SK-N-SH (cell line): ENCODE data around the gene NKAIN4. TPM values are rescaled to one million over a fixed set of nuclear protein-coding genes. Genes with fewer than 3 reads are reported as not detected.

Experiments used
- CTCF ChIA-PET: fragments of 300-600, 350-600 bp; formaldehyde crosslinking; extraction: SDS; loops from one replicate; lab custom pipeline; 2021; lab: Yijun Ruan, JAX
- POLR2A ChIA-PET: fragments of 350-600 bp; sonication (Branson Sonifier 250); formaldehyde crosslinking; extraction: SDS; loops from one replicate; lab custom pipeline; 2020; ENCODE audit warnings: antibody characterized with exemption, inconsistent platforms; lab: Yijun Ruan, JAX
- DNase-seq: peaks from one replicate; pipeline ENCODE4 v3.0.0; 2012
- H2AFZ ChIP-seq: fragments of 200-600 bp; sonication (generic); 2 replicates; pipeline ENCODE4 v1.8.1; 2016; ENCODE audit warnings: antibody characterized with exemption, mild to moderate bottlenecking, low read depth
- H3F3A ChIP-seq: fragments of 200-600 bp; sonication (generic); replicated peaks from 2 replicates; pipeline ENCODE3; 2016; ENCODE audit warnings: antibody characterized with exemption, mild to moderate bottlenecking; ENCODE audit not compliant: insufficient read depth
- H3K27ac ChIP-seq, 2 experiments: fragments of 200-500 bp in 1 of 2; fragments of 200-600 bp in 1 of 2; sonication (Bioruptor generic) in 1 of 2; sonication (generic), shearing (Covaris generic) in 1 of 2; 2 replicates each; pipeline versions ENCODE4 v1.5.1 to v1.6.1; 2014 to 2016; ENCODE audit warnings: low read depth in 2 of 2, inconsistent platforms in 1 of 2, low read length in 1 of 2, mild to moderate bottlenecking in 1 of 2, mixed read lengths in 1 of 2
- H3K27me3 ChIP-seq: fragments of 200-600 bp; sonication (generic), shearing (Covaris generic); 2 replicates; pipeline ENCODE4 v1.6.1; 2016; ENCODE audit warnings: mixed run types; ENCODE audit not compliant: insufficient read depth
- H3K36me3 ChIP-seq, 2 experiments: fragments of 200-500 bp in 1 of 2; fragments of 200-600 bp in 1 of 2; sonication (Bioruptor generic) in 1 of 2; sonication (generic) in 1 of 2; replicated peaks in 1 of 2; 2 replicates each; pipeline versions ENCODE3 to v1.5.1; 2014 to 2016; ENCODE audit warnings: low read length in 1 of 2, mild to moderate bottlenecking in 1 of 2; ENCODE audit not compliant: insufficient read depth in 2 of 2, control insufficient read depth in 1 of 2
- H3K4me1 ChIP-seq, 2 experiments: fragments of 200-500 bp in 1 of 2; fragments of 200-600 bp in 1 of 2; sonication (Bioruptor generic) in 1 of 2; sonication (generic), shearing (Covaris generic) in 1 of 2; 2 replicates each; pipeline versions ENCODE4 v1.5.1 to v1.6.1; 2014 to 2016; ENCODE audit warnings: low read depth in 1 of 2, low read length in 1 of 2, mixed run types in 1 of 2; ENCODE audit not compliant: insufficient read depth in 2 of 2, control insufficient read depth in 1 of 2
- H3K4me2 ChIP-seq: fragments of 200-600 bp; sonication (generic), shearing (Covaris generic); 2 replicates; pipeline ENCODE4 v1.6.1; 2017; ENCODE audit warnings: mixed run types
- H3K4me3 ChIP-seq, 2 experiments: fragments of 200-500 bp in 1 of 2; fragments of 200-600 bp in 1 of 2; sonication (Bioruptor generic) in 1 of 2; sonication (generic), shearing (Covaris generic) in 1 of 2; 2 replicates each; pipeline versions ENCODE4 v1.5.1 to v1.8.1; 2014 to 2016; ENCODE audit warnings: low read depth in 2 of 2, inconsistent platforms in 1 of 2, low read length in 1 of 2, mild to moderate bottlenecking in 1 of 2, mixed read lengths in 1 of 2, moderate library complexity in 1 of 2
- H3K79me2 ChIP-seq: fragments of 200-600 bp; sonication (generic); 2 replicates; pipeline ENCODE4 v1.8.1; 2017; ENCODE audit warnings: mild to moderate bottlenecking; ENCODE audit not compliant: insufficient read depth
- H3K9ac ChIP-seq: fragments of 200-600 bp; sonication (generic); 2 replicates; pipeline ENCODE4 v1.6.1; 2017; ENCODE audit warnings: mixed run types
- H3K9me2 ChIP-seq: fragments of 200-600 bp; sonication (generic); 2 replicates; pipeline ENCODE4 v1.6.1; 2017; ENCODE audit warnings: mixed run types
- H3K9me3 ChIP-seq: fragments of 200-600 bp; sonication (generic); 2 replicates; pipeline ENCODE4 v1.6.1; 2017; ENCODE audit warnings: mixed run types, mild to moderate bottlenecking, moderate library complexity
- H4K20me1 ChIP-seq: fragments of 200-600 bp; sonication (generic); 2 replicates; pipeline ENCODE4 v1.6.1; 2017; ENCODE audit warnings: mild to moderate bottlenecking, mixed run types; ENCODE audit not compliant: insufficient read depth
- FOSL2 ChIP-seq: IDR thresholded peaks from 2 replicates; pipeline ENCODE4 v1.4.0; 2012; ENCODE audit warnings: low read depth, mild to moderate bottlenecking, moderate library complexity, borderline replicate concordance
- GABPA ChIP-seq: IDR thresholded peaks from 2 replicates; pipeline ENCODE4 v1.4.0; 2012; ENCODE audit warnings: low read depth, mild to moderate bottlenecking
- POLR2AphosphoS5 ChIP-seq: IDR thresholded peaks from 2 replicates; pipeline ENCODE4 v1.6.1; 2012; ENCODE audit warnings: low read depth, low read length
- USF1 ChIP-seq: IDR thresholded peaks from 2 replicates; pipeline ENCODE4 v1.4.0; 2012; ENCODE audit warnings: low read depth, borderline replicate concordance
- YY1 ChIP-seq: IDR thresholded peaks from 2 replicates; pipeline ENCODE4 v1.4.0; 2012; ENCODE audit warnings: low read depth, mild to moderate bottlenecking
- WGBS: methylation state at CpG from one replicate; pipeline ENCODE4 v1.1.6; 2017; ENCODE audit warnings: low lambda C conversion rate; 5-methylcytosine and 5-hydroxymethylcytosine counted together
- polyA plus RNA-seq, 3 experiments: library from polyadenylated mRNA; depleted of rRNA; stranded (reverse); fragments of >200 nt; gene quantifications; 2 replicates each; pipeline ENCODE4 v1.2.3, GENCODE V29; 2012
- TF ChIP-seq, protein P1 (sequence below): fragments of 200-600 bp; sonication (generic); IDR thresholded peaks from 2 replicates; pipeline ENCODE4 v1.6.1; 2017; ENCODE audit warnings: antibody characterized with exemption, mild to moderate bottlenecking, moderate library complexity

Gene NKAIN4
- polyA plus RNA-seq, 1 of the 3 experiments (the other 2 are of a cell fraction), result not detected

- H3K27ac ChIP-seq, result no peak overlapping the region
- ChIA-PET POLR2A (no interaction called here), CTCF (interaction anchor here (1.6 to 2.2 kb wide), 2 partner anchors 11 to 14 kb away, joined by 6 to 8 read pairs; no protein-coding TSS in a partner anchor)
- H3K27me3 ChIP-seq, result no peaks in the 10 kb centered on the region
- H2AFZ ChIP-seq, result no peak overlapping the region
- no peak overlapping the region for H3K4me2 ChIP-seq
- H3K4me3 ChIP-seq, result no peak overlapping the region
- peaks cover 32% of the 10 kb centered on the region for H3K79me2 ChIP-seq
- peaks cover 2 to 6% of the 10 kb centered on the region in 2 experiments; a peak in 2 of 4 replicates for H3K4me1 ChIP-seq
- no peaks in the 10 kb centered on the region for H3K9me3 ChIP-seq
- H3F3A ChIP-seq, result no peaks in the 10 kb centered on the region
- no peak for DNase-seq
- peaks cover 48% of the 10 kb centered on the region for H4K20me1 ChIP-seq
- H3K9ac ChIP-seq, result no peak overlapping the region
- no peaks in the 10 kb centered on the region for H3K9me2 ChIP-seq
- peaks cover 13% of the 10 kb centered on the region in 2 experiments for H3K36me3 ChIP-seq
- WGBS, result 81% methylated on average over 13 of the region's 14 CpGs
- TF ChIP-seq POLR2AphosphoS5 (no peak), FOSL2 (no peak)
- TF ChIP-seq, protein P1, sequence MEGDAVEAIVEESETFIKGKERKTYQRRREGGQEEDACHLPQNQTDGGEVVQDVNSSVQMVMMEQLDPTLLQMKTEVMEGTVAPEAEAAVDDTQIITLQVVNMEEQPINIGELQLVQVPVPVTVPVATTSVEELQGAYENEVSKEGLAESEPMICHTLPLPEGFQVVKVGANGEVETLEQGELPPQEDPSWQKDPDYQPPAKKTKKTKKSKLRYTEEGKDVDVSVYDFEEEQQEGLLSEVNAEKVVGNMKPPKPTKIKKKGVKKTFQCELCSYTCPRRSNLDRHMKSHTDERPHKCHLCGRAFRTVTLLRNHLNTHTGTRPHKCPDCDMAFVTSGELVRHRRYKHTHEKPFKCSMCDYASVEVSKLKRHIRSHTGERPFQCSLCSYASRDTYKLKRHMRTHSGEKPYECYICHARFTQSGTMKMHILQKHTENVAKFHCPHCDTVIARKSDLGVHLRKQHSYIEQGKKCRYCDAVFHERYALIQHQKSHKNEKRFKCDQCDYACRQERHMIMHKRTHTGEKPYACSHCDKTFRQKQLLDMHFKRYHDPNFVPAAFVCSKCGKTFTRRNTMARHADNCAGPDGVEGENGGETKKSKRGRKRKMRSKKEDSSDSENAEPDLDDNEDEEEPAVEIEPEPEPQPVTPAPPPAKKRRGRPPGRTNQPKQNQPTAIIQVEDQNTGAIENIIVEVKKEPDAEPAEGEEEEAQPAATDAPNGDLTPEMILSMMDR, result no peak
Measured at GRCh38 chr20:63194007-63194796, 60.1 kb downstream of the NKAIN4 start.

DNA sequence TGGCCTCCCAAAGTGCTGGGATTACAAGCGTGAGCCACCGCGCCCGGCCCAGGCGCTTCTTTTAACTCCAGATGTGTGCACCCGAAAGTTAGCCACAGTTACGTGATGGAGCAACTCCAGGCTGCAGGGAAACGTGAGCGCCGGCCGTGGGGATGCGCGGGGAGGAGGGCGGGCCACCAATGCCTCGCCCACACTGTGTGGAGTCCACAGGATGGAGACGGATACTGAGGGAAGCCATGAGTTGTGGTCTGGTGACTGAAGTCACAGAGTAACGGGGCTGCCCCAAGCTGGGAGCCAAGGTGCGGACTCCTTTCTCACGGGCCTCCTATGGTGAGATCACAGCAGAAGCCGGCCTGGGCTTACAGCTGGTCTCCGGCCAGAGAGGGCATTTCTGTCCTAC is 61.5 kb downstream of the NKAIN4 start:
- ChIA-PET POLR2A (no interaction called here), CTCF (interaction anchor here (1.6 kb wide), 1 partner anchor 9 kb away, joined by 6 read pairs; no protein-coding TSS in a partner anchor)
- peaks cover 2 to 6% of the 10 kb centered on the region in 2 experiments; a peak in 2 of 4 replicates for H3K4me1 ChIP-seq
- H3F3A ChIP-seq, result no peaks in the 10 kb centered on the region
- peaks cover 17% of the 10 kb centered on the region for H3K79me2 ChIP-seq
- TF ChIP-seq POLR2AphosphoS5 (no peak), YY1 (no peak), USF1 (no peak), GABPA (no peak)
- peaks cover 33% of the 10 kb centered on the region for H4K20me1 ChIP-seq
- no peaks in the 10 kb centered on the region for H3K9me3 ChIP-seq
- 92% methylated on average over 19 of the region's 21 CpGs for WGBS
- DNase-seq, result no peak
- H3K36me3 ChIP-seq, result peaks cover 13% of the 10 kb centered on the region in 2 experiments
- H3K4me2 ChIP-seq, result no peak overlapping the region
- no peaks in the 10 kb centered on the region for H3K9me2 ChIP-seq
- H3K27ac ChIP-seq, result no peak overlapping the region
- no peaks in the 10 kb centered on the region for H3K27me3 ChIP-seq
- H2AFZ ChIP-seq, result no peak overlapping the region
- H3K9ac ChIP-seq, result no peak overlapping the region
- H3K4me3 ChIP-seq, result no peak overlapping the region
